Stimulated activated effector memory CD8-positive, alpha-beta T cell treated with anti-CD3 and anti-CD28 coated beads, Interleukin-12 subunit alpha, Interleukin-12 subunit beta, amount 100 ng/mL, for 72 hours (primary cell): ENCODE data around the gene METRNL.
A peak's percentile ranks its signal among the peaks of the same experiment; 100 is the strongest.

Experiments
- ATAC-seq: fragments of 150-1000 bp; cut with Tn5 transposase; 2 replicates; pipeline ENCODE4 v1.10.0; 2021
- DNase-seq, 2 donors: peaks; one replicate each; pipeline ENCODE4 v3.0.0; 2021 to 2022; ENCODE audit warnings: low spot score in 2 of 2
- H3K27ac Mint-ChIP-seq: one replicate; pipeline ENCODE4 v1.8.0; 2022; ENCODE audit warnings: mild to moderate bottlenecking, mixed read lengths
- H3K36me3 Mint-ChIP-seq: one replicate; pipeline ENCODE4 v1.8.0; 2022; ENCODE audit warnings: mild to moderate bottlenecking, mixed read lengths
- H3K4me1 Mint-ChIP-seq: one replicate; pipeline ENCODE4 v1.8.0; 2022; ENCODE audit warnings: mixed read lengths
- H3K4me3 Mint-ChIP-seq: one replicate; pipeline ENCODE4 v1.8.0; 2022; ENCODE audit warnings: mild to moderate bottlenecking, mixed read lengths
- H3K9me3 Mint-ChIP-seq: one replicate; pipeline ENCODE4 v1.8.0; 2022; ENCODE audit warnings: mixed read lengths

METRNL gene

GRCh38 chr17:83068641-83069570 lies 10.5 kb upstream of the METRNL start:
- no peaks in the 10 kb centered on the region for H3K9me3 Mint-ChIP-seq
- H3K36me3 Mint-ChIP-seq: peaks cover 6% of the 10 kb centered on the region
- H3K4me1 Mint-ChIP-seq: peaks cover 30% of the 10 kb centered on the region
- peak; percentile 20 for ATAC-seq
- DNase-seq: no peak
- peak overlapping the region; percentile 14 for H3K4me3 Mint-ChIP-seq
- H3K27ac Mint-ChIP-seq: peak overlapping the region; percentile 79

GRCh38 chr17:83069571-83069906 lies 9.9 kb upstream of the METRNL start:
- peaks cover 6% of the 10 kb centered on the region for H3K36me3 Mint-ChIP-seq
- no peak for DNase-seq
- ATAC-seq: no peak
- H3K27ac Mint-ChIP-seq: peak overlapping the region; percentile 79
- H3K4me3 Mint-ChIP-seq: no peak overlapping the region
- no peaks in the 10 kb centered on the region for H3K9me3 Mint-ChIP-seq
- H3K4me1 Mint-ChIP-seq: peaks cover 33% of the 10 kb centered on the region

- Mint-ChIP-seq H3K4me1 (peaks cover 33% of the 10 kb centered on the region), H3K36me3 (peaks cover 6% of the 10 kb centered on the region), H3K27ac (peak overlapping the region; percentile 79), H3K9me3 (no peaks in the 10 kb centered on the region), H3K4me3 (no peak overlapping the region)
- ATAC-seq (no peak), DNase-seq (no peak)
Measured at GRCh38 chr17:83069931-83070742, 9.3 kb upstream of the METRNL start.

GRCh38 chr17:83070800-83071341 lies 8.5 kb upstream of the METRNL start:
- Mint-ChIP-seq H3K4me1 (peaks cover 33% of the 10 kb centered on the region), H3K9me3 (no peaks in the 10 kb centered on the region), H3K36me3 (peaks cover 6% of the 10 kb centered on the region), H3K4me3 (no peak overlapping the region), H3K27ac (no peak overlapping the region)
- DNase-seq: no peak
- no peak for ATAC-seq

GRCh38 chr17:83071365-83071764 lies 8.0 kb upstream of the METRNL start:
- no peak for DNase-seq
- H3K36me3 Mint-ChIP-seq: peaks cover 6% of the 10 kb centered on the region
- peaks cover 33% of the 10 kb centered on the region for H3K4me1 Mint-ChIP-seq
- H3K9me3 Mint-ChIP-seq: no peaks in the 10 kb centered on the region
- H3K27ac Mint-ChIP-seq: peak overlapping the region; percentile 58
- no peak for ATAC-seq
- H3K4me3 Mint-ChIP-seq: no peak overlapping the region

GRCh38 chr17:83071966-83072562 lies 7.3 kb upstream of the METRNL start:
- Mint-ChIP-seq H3K4me1 (peaks cover 34% of the 10 kb centered on the region), H3K36me3 (peaks cover 6% of the 10 kb centered on the region), H3K4me3 (no peak overlapping the region), H3K9me3 (no peaks in the 10 kb centered on the region), H3K27ac (peak overlapping the region; percentile 58)
- ATAC-seq: peak; percentile 47
- no peak for DNase-seq

GRCh38 chr17:83072600-83073358 lies 6.6 kb upstream of the METRNL start:
- Mint-ChIP-seq H3K27ac (no peak overlapping the region), H3K9me3 (no peaks in the 10 kb centered on the region), H3K36me3 (peaks cover 6% of the 10 kb centered on the region), H3K4me1 (peaks cover 39% of the 10 kb centered on the region), H3K4me3 (no peak overlapping the region)
- ATAC-seq (no peak), DNase-seq (no peak)

GRCh38 chr17:83073389-83074063 lies 5.9 kb upstream of the METRNL start:
- H3K36me3 Mint-ChIP-seq: peaks cover 12% of the 10 kb centered on the region
- H3K4me3 Mint-ChIP-seq: no peak overlapping the region
- DNase-seq (no peak), ATAC-seq (peak; percentile 53)
- H3K9me3 Mint-ChIP-seq: no peaks in the 10 kb centered on the region
- peaks cover 39% of the 10 kb centered on the region for H3K4me1 Mint-ChIP-seq
- H3K27ac Mint-ChIP-seq: no peak overlapping the region

- no peak overlapping the region for H3K27ac Mint-ChIP-seq
- ATAC-seq: no peak
- H3K9me3 Mint-ChIP-seq: no peaks in the 10 kb centered on the region
Measured at GRCh38 chr17:83074486-83075223, 4.8 kb upstream of the METRNL start.

GRCh38 chr17:83075270-83075880 lies 4.0 kb upstream of the METRNL start:
- H3K9me3 Mint-ChIP-seq: no peaks in the 10 kb centered on the region
- H3K36me3 Mint-ChIP-seq: peaks cover 10% of the 10 kb centered on the region
- DNase-seq: no peak
- no peak for ATAC-seq
- H3K4me1 Mint-ChIP-seq: peaks cover 32% of the 10 kb centered on the region
- H3K4me3 Mint-ChIP-seq: no peak overlapping the region
- no peak overlapping the region for H3K27ac Mint-ChIP-seq

More at GRCh38 chr17:83074486-83075223, 4.8 kb upstream of the METRNL start:
- no peak overlapping the region for H3K4me3 Mint-ChIP-seq
- H3K36me3 Mint-ChIP-seq: peaks cover 11% of the 10 kb centered on the region
- peaks cover 35% of the 10 kb centered on the region for H3K4me1 Mint-ChIP-seq
- DNase-seq: no peak

GRCh38 chr17:83076938-83077337 lies 2.5 kb upstream of the METRNL start:
- H3K4me1 Mint-ChIP-seq: peaks cover 22% of the 10 kb centered on the region
- DNase-seq: no peak
- H3K4me3 Mint-ChIP-seq: peak overlapping the region; percentile 54
- ATAC-seq: no peak
- H3K9me3 Mint-ChIP-seq: no peaks in the 10 kb centered on the region
- peaks cover 20% of the 10 kb centered on the region for H3K36me3 Mint-ChIP-seq
- H3K27ac Mint-ChIP-seq: no peak overlapping the region

GRCh38 chr17:83077411-83077810 lies 2.0 kb upstream of the METRNL start:
- peaks cover 25% of the 10 kb centered on the region for H3K36me3 Mint-ChIP-seq
- H3K4me3 Mint-ChIP-seq: peak overlapping the region; percentile 54
- ATAC-seq (no peak), DNase-seq (no peak)
- H3K4me1 Mint-ChIP-seq: peaks cover 22% of the 10 kb centered on the region
- H3K27ac Mint-ChIP-seq: no peak overlapping the region
- H3K9me3 Mint-ChIP-seq: no peaks in the 10 kb centered on the region

- no peaks in the 10 kb centered on the region for H3K9me3 Mint-ChIP-seq
- H3K4me3 Mint-ChIP-seq: peak overlapping the region; percentile 54
- peak overlapping the region; percentile 63 for H3K27ac Mint-ChIP-seq
- peaks cover 27% of the 10 kb centered on the region for H3K4me1 Mint-ChIP-seq
- ATAC-seq: no peak
- no peak for DNase-seq
- H3K36me3 Mint-ChIP-seq: peaks cover 30% of the 10 kb centered on the region
Measured at GRCh38 chr17:83077939-83078338, 1.5 kb upstream of the METRNL start.
